Epithelial cell of proximal tubule (primary cell): Measurements from ENCODE around the gene TNFRSF18. TPM values are rescaled to one million over a fixed set of nuclear protein-coding genes. Genes with fewer than 3 reads are reported as not detected.

ENCODE experiments used
- DNase-seq: peaks from one replicate; pipeline ENCODE4 v3.0.0-alpha.2; 2011; ENCODE audit warnings: low read depth
- H3K4me3 ChIP-seq: 2 replicates; pipeline ENCODE4 v1.5.1; 2011; ENCODE audit warnings: low read depth, mild to moderate bottlenecking, low read length
- CTCF ChIP-seq: conservative IDR thresholded peaks from 2 replicates; pipeline ENCODE4 v1.5.1; 2012; ENCODE audit warnings: low read depth, mild to moderate bottlenecking, low read length
- total RNA-seq: library from RNA; depleted of rRNA; stranded (reverse); fragments of >200 nt; gene quantifications from 2 replicates; pipeline ENCODE4 v1.2.3, GENCODE V29; 2015

The TNFRSF18 gene
- total RNA-seq, 1 donor from 2014 or later: 3.1 TPM

GRCh38 chr1:1231400-1232207, 25.2 kb upstream of the TNFRSF18 start, which contains the start of gene SDF4:
SDF4 (minus strand) TSS chr1:1232001; CDS start chr1:1228772, 3,229 bp downstream.
- peak within 1 kb of the TSS; percentile 72 for H3K4me3 ChIP-seq
- peak; percentile 37 for DNase-seq
- TF ChIP-seq CTCF: no peak

GRCh38 chr1:1230656-1231399, 24.4 kb upstream of the TNFRSF18 start:
- TF ChIP-seq CTCF: peak; percentile 58
- DNase-seq: peak; percentile 52
- peak overlapping the region; percentile 72 for H3K4me3 ChIP-seq

- no peak overlapping the region for H3K4me3 ChIP-seq
- no peak for DNase-seq
- no peak for TF ChIP-seq CTCF
Observed at GRCh38 chr1:1229770-1230169, 23.4 kb upstream of the TNFRSF18 start.

- TF ChIP-seq CTCF: no peak
- DNase-seq: no peak
- H3K4me3 ChIP-seq: no peak overlapping the region
Observed at GRCh38 chr1:1228596-1229321, 22.4 kb upstream of the TNFRSF18 start.

GRCh38 chr1:1228187-1228586, 21.8 kb upstream of the TNFRSF18 start:
- H3K4me3 ChIP-seq: no peak overlapping the region
- no peak for TF ChIP-seq CTCF
- no peak for DNase-seq

GRCh38 chr1:1227386-1227785, 21.0 kb upstream of the TNFRSF18 start:
- no peak for DNase-seq
- no peak overlapping the region for H3K4me3 ChIP-seq
- no peak for TF ChIP-seq CTCF
